Hepatocyte (in vitro differentiated cells): ENCODE data around the gene ETV5. TPM values are rescaled to one million over a fixed set of nuclear protein-coding genes. Genes with fewer than 3 reads are reported as not detected.

Experiments used
- DNase-seq: peaks from one replicate; pipeline ENCODE4 v3.0.0-alpha.2; 2016; ENCODE audit warnings: low spot score
- H2AFZ ChIP-seq: fragments of 200-600 bp; sonication (generic); 2 replicates; pipeline ENCODE4 v1.6.0; 2016; ENCODE audit warnings: antibody characterized with exemption, mild to moderate bottlenecking
- H3K27ac ChIP-seq: fragments of 200-600 bp; sonication (generic); 2 replicates; pipeline ENCODE4 v1.5.1; 2016; ENCODE audit warnings: mild to moderate bottlenecking
- H3K27me3 ChIP-seq: fragments of 200-600 bp; sonication (generic); 2 replicates; pipeline ENCODE4 v1.6.1; 2016
- H3K36me3 ChIP-seq: fragments of 200-600 bp; sonication (generic); replicated peaks from 2 replicates; pipeline ENCODE4 v1.5.1; 2016; ENCODE audit warnings: low read depth; ENCODE audit not compliant: insufficient read depth
- H3K4me1 ChIP-seq: fragments of 200-600 bp; sonication (generic); 2 replicates; pipeline ENCODE4 v1.5.1; 2016; ENCODE audit warnings: mild to moderate bottlenecking, moderate library complexity; ENCODE audit not compliant: insufficient read depth
- H3K4me2 ChIP-seq: fragments of 200-600 bp; sonication (generic); 2 replicates; pipeline ENCODE4 v1.6.0; 2016
- H3K4me3 ChIP-seq: fragments of 200-600 bp; sonication (generic); 2 replicates; pipeline ENCODE4 v1.5.1; 2016; ENCODE audit warnings: mild to moderate bottlenecking
- H3K79me2 ChIP-seq: fragments of 200-600 bp; sonication (generic); 2 replicates; pipeline ENCODE4 v1.6.0; 2017; ENCODE audit warnings: mild to moderate bottlenecking
- H3K9me2 ChIP-seq: fragments of 200-600 bp; sonication (generic); replicated peaks from 2 replicates; pipeline ENCODE4 v1.6.0; 2017; ENCODE audit warnings: mild to moderate bottlenecking; ENCODE audit not compliant: insufficient read depth
- H3K9me3 ChIP-seq: fragments of 200-600 bp; sonication (generic); 2 replicates; pipeline ENCODE4 v1.5.1; 2016; ENCODE audit warnings: low read depth, mild to moderate bottlenecking
- H4K20me1 ChIP-seq: fragments of 200-600 bp; sonication (generic); 2 replicates; pipeline ENCODE4 v1.6.0; 2016; ENCODE audit warnings: mild to moderate bottlenecking; ENCODE audit not compliant: insufficient read depth, poor library complexity, severe bottlenecking
- CTCF ChIP-seq: fragments of 200-600 bp; sonication (generic); IDR thresholded peaks from 2 replicates; pipeline ENCODE4 v1.5.1; 2016; ENCODE audit warnings: antibody characterized with exemption, mild to moderate bottlenecking; ENCODE audit not compliant: poor library complexity
- EZH2 ChIP-seq: fragments of 200-600 bp; sonication (generic); IDR thresholded peaks from 2 replicates; pipeline ENCODE4 v1.6.1; 2016; ENCODE audit warnings: antibody characterized with exemption, mild to moderate bottlenecking, borderline replicate concordance
- EZH2phosphoT487 ChIP-seq: fragments of 200-600 bp; sonication (generic); IDR thresholded peaks from one replicate; pipeline ENCODE4 v1.6.1; 2018; ENCODE audit warnings: antibody characterized with exemption, mild to moderate bottlenecking, low read depth, moderate library complexity; ENCODE audit not compliant: unreplicated experiment, severe bottlenecking
- WGBS: methylation state at CpG from one replicate; pipeline ENCODE4 v1.1.6; 2016; ENCODE audit warnings: low lambda C conversion rate; ENCODE audit errors: missing lambda C conversion rate; 5-methylcytosine and 5-hydroxymethylcytosine counted together
- polyA plus RNA-seq: library from polyadenylated mRNA; unstranded; fragments of >200 nt; fragmentation: Nextera tagmentation; extraction: Ambion mirVana; gene quantifications from 2 replicates; pipeline ENCODE4 v1.2.1, GENCODE V29; 2016
- total RNA-seq: library from RNA; depleted of rRNA; stranded (reverse); fragments of >200 nt; gene quantifications from 2 replicates; pipeline ENCODE4 v1.2.3, GENCODE V29; 2014

ETV5 gene
- total and polyA plus RNA-seq, 2 experiments from 2014 or later, result 12.2 to 15.0 TPM

GRCh38 chr3:186133980-186134379 is 25.1 kb upstream of the ETV5 start:
- Histone ChIP-seq H3K9me2 (no peaks in the 10 kb centered on the region), H4K20me1 (no peaks in the 10 kb centered on the region), H3K4me1 (no peaks in the 10 kb centered on the region), H3K27ac (no peak overlapping the region), H3K36me3 (no peaks in the 10 kb centered on the region), H3K4me3 (no peak overlapping the region), H3K79me2 (no peaks in the 10 kb centered on the region), H2AFZ (no peak overlapping the region), H3K4me2 (no peak overlapping the region), H3K27me3 (no peaks in the 10 kb centered on the region), H3K9me3 (no peaks in the 10 kb centered on the region)
- TF ChIP-seq EZH2 (no peak), CTCF (no peak), EZH2phosphoT487 (no peak)
- DNase-seq, result no peak
- WGBS, result 87% methylated on average over 5 of the region's 5 CpGs

- Histone ChIP-seq H3K4me1 (no peaks in the 10 kb centered on the region), H3K36me3 (no peaks in the 10 kb centered on the region), H2AFZ (no peak overlapping the region), H4K20me1 (no peaks in the 10 kb centered on the region), H3K9me3 (no peaks in the 10 kb centered on the region), H3K9me2 (no peaks in the 10 kb centered on the region), H3K27ac (no peak overlapping the region), H3K27me3 (no peaks in the 10 kb centered on the region), H3K79me2 (no peaks in the 10 kb centered on the region), H3K4me3 (no peak overlapping the region), H3K4me2 (no peak overlapping the region)
- WGBS, result 87% methylated on average over 2 of the region's 2 CpGs
- DNase-seq, result no peak
- TF ChIP-seq EZH2 (no peak), EZH2phosphoT487 (no peak), CTCF (no peak)
Observed at GRCh38 chr3:186132487-186132886, 23.6 kb upstream of the ETV5 start.

GRCh38 chr3:186129206-186129605 is 20.3 kb upstream of the ETV5 start:
- no peak for TF ChIP-seq CTCF
- no peak for TF ChIP-seq EZH2
- TF ChIP-seq EZH2phosphoT487, result no peak
- no peak overlapping the region for H3K4me2 ChIP-seq
- no peak overlapping the region for H3K4me3 ChIP-seq
- no peak for DNase-seq
- no peak overlapping the region for H2AFZ ChIP-seq
- H3K27me3 ChIP-seq, result no peaks in the 10 kb centered on the region
- 75% methylated on average over 4 of the region's 4 CpGs for WGBS
- H3K9me3 ChIP-seq, result no peaks in the 10 kb centered on the region
- H3K9me2 ChIP-seq, result no peaks in the 10 kb centered on the region
- no peaks in the 10 kb centered on the region for H3K36me3 ChIP-seq
- H3K4me1 ChIP-seq, result peaks cover under 1% of the 10 kb centered on the region
- H3K27ac ChIP-seq, result no peak overlapping the region
- no peaks in the 10 kb centered on the region for H3K79me2 ChIP-seq
- no peaks in the 10 kb centered on the region for H4K20me1 ChIP-seq

GRCh38 chr3:186128158-186128557 is 19.3 kb upstream of the ETV5 start:
- no peak for TF ChIP-seq CTCF
- TF ChIP-seq EZH2, result no peak
- no peak for TF ChIP-seq EZH2phosphoT487
- Histone ChIP-seq H3K36me3 (no peaks in the 10 kb centered on the region), H2AFZ (no peak overlapping the region), H3K9me2 (no peaks in the 10 kb centered on the region), H3K79me2 (no peaks in the 10 kb centered on the region), H4K20me1 (no peaks in the 10 kb centered on the region), H3K4me1 (peaks cover 3% of the 10 kb centered on the region), H3K9me3 (no peaks in the 10 kb centered on the region), H3K27me3 (no peaks in the 10 kb centered on the region), H3K27ac (no peak overlapping the region), H3K4me2 (no peak overlapping the region), H3K4me3 (no peak overlapping the region)
- WGBS, result 67% methylated on average over 8 of the region's 8 CpGs
- DNase-seq, result no peak
